ENCODE measurements around the gene TRAPPC1. TPM values are rescaled to one million over a fixed set of nuclear protein-coding genes. Genes with fewer than 3 reads are reported as not detected.
A peak's percentile ranks its signal among the peaks of the same experiment; 100 is the strongest.

Gene TRAPPC1
- total and polyA plus RNA-seq, 3 donors from 2014 or later, result 76.1 to 115 (median 96.1) TPM

DNA sequence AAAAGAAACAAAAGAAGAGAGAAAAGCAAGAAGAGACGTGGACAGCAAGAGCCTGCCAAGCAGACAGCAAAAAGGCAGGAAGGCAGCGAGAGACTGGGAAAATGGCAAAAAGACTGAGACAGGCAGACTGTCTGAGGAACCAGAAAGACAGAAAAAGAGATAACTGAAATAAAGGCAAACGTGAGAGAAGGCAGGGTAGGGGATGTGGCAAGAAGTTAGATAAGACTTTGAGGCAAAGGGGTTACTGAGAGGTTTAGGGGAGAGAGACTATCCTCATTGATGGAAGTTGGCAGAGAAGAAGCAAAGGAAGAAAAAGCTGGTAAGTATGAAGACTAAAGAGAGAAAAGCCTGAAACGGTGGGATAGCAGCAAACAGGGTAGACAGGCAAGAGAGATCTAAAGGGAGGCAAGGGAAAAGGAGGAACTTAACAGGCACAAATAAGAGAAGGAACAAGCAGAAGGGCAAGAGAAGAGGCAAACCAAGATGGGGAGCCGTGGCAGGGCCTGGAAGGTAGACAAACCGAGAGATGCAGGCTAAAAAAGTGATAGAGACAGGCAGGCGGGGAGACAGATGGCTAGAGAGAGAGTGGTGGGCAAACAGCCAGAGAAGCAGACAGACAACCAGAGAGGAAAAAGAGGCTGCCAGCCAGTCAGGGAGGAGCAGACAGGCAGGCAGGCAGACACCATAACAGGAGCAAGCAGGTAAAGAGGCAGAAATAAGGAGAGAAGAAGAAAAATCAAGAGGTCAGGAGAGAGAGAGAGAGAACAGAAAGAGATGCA, 50.3 kb downstream of the TRAPPC1 start:
- intact Hi-C loops (cut with DNase I; ENCODE audit: low total_unique reads), result no loop called here
- H3K4me3 ChIP-seq, result no peak overlapping the region
- peak; percentile 49 for DNase-seq
- H3K4me1 ChIP-seq, result peaks cover 17% of the 10 kb centered on the region
- WGBS, 2 donors, result 43 to 48% methylated on average over 7 of the region's 7 CpGs
- H3K27me3 ChIP-seq, result no peaks in the 10 kb centered on the region
- H3K27ac ChIP-seq, result peak overlapping the region in 1 of 2 donors; percentile 11
- no peak for TF ChIP-seq POLR2A (IDR thresholded peaks at IDR 0.05)
- TF ChIP-seq, protein P1, sequence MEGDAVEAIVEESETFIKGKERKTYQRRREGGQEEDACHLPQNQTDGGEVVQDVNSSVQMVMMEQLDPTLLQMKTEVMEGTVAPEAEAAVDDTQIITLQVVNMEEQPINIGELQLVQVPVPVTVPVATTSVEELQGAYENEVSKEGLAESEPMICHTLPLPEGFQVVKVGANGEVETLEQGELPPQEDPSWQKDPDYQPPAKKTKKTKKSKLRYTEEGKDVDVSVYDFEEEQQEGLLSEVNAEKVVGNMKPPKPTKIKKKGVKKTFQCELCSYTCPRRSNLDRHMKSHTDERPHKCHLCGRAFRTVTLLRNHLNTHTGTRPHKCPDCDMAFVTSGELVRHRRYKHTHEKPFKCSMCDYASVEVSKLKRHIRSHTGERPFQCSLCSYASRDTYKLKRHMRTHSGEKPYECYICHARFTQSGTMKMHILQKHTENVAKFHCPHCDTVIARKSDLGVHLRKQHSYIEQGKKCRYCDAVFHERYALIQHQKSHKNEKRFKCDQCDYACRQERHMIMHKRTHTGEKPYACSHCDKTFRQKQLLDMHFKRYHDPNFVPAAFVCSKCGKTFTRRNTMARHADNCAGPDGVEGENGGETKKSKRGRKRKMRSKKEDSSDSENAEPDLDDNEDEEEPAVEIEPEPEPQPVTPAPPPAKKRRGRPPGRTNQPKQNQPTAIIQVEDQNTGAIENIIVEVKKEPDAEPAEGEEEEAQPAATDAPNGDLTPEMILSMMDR (IDR thresholded peaks at IDR 0.05), result no peak
- H3K9me3 ChIP-seq, result no peaks in the 10 kb centered on the region
- no peaks in the 10 kb centered on the region for H3K36me3 ChIP-seq (ENCODE audit: low read depth, missing control alignments)

Small RNA genes within 50 kb of the gene (small RNA-seq; reads per million reads assigned to genes)
- 28.0 to 45.2 reads per million in 2 donors for gene SCARNA21

Other genes with a start within 250 kb of the TRAPPC1 start
- gene TP53, start 244.5 kb downstream of the TRAPPC1 start, total RNA-seq, result 10 to 100 TPM; 45.0 to 47.1 TPM
- gene TP53, start 244.5 kb downstream of the TRAPPC1 start, polyA plus RNA-seq (ENCODE audit: insufficient read depth, low read depth, low replicate concordance), result 32.1 TPM
- gene WRAP53, start 243.5 kb downstream of the TRAPPC1 start, total RNA-seq, result 10 to 100 TPM; 10.5 to 11.3 TPM
- 12.0 TPM for gene WRAP53, start 243.5 kb downstream of the TRAPPC1 start, polyA plus RNA-seq (ENCODE audit: insufficient read depth, low read depth, low replicate concordance)
- gene EFNB3, start 226.7 kb downstream of the TRAPPC1 start, total RNA-seq, result 1 to 10 TPM in 1 of 2 donors, under 1 TPM in 1; 0.93 to 2.0 TPM
- gene EFNB3, start 226.7 kb downstream of the TRAPPC1 start, polyA plus RNA-seq (ENCODE audit: insufficient read depth, low read depth, low replicate concordance), result 3.5 TPM
- gene DNAH2, start 214.2 kb downstream of the TRAPPC1 start, total RNA-seq, result 10 to 100 TPM; 11.7 to 22.7 TPM
- gene DNAH2, start 214.2 kb downstream of the TRAPPC1 start, polyA plus RNA-seq (ENCODE audit: insufficient read depth, low read depth, low replicate concordance), result 24.9 TPM
- gene KDM6B, start 97.7 kb downstream of the TRAPPC1 start, total RNA-seq, result 10 to 100 TPM; 38.0 to 41.8 TPM
- gene KDM6B, start 97.7 kb downstream of the TRAPPC1 start, polyA plus RNA-seq (ENCODE audit: insufficient read depth, low read depth, low replicate concordance), result 27.8 TPM
- gene TMEM88, start 76.9 kb downstream of the TRAPPC1 start, total RNA-seq, result 1 to 10 TPM; 4.6 to 7.4 TPM
- 6.8 TPM for gene TMEM88, start 76.9 kb downstream of the TRAPPC1 start, polyA plus RNA-seq (ENCODE audit: insufficient read depth, low read depth, low replicate concordance)
- gene NAA38, start 74.4 kb downstream of the TRAPPC1 start, total RNA-seq, result 10 to 100 TPM; 72.3 to 83.1 TPM
- 102 TPM for gene NAA38, start 74.4 kb downstream of the TRAPPC1 start, polyA plus RNA-seq (ENCODE audit: insufficient read depth, low read depth, low replicate concordance)
- gene CYB5D1, start 73.9 kb downstream of the TRAPPC1 start, total RNA-seq, result 10 to 100 TPM in 1 of 2 donors, 1 to 10 TPM in 1; 9.9 to 10.1 TPM
- gene CYB5D1, start 73.9 kb downstream of the TRAPPC1 start, polyA plus RNA-seq (ENCODE audit: insufficient read depth, low read depth, low replicate concordance), result 12.8 TPM
- gene CHD3, start 43.2 kb downstream of the TRAPPC1 start, total RNA-seq, result 100 to 1,000 TPM; 111 to 123 TPM
- gene CHD3, start 43.2 kb downstream of the TRAPPC1 start, polyA plus RNA-seq (ENCODE audit: insufficient read depth, low read depth, low replicate concordance), result 62.3 TPM
- gene RNF227, start 15.7 kb downstream of the TRAPPC1 start, total RNA-seq, result 10 to 100 TPM; 16.2 to 27.9 TPM
- gene RNF227, start 15.7 kb downstream of the TRAPPC1 start, polyA plus RNA-seq (ENCODE audit: insufficient read depth, low read depth, low replicate concordance), result 6.5 TPM
- 1 to 10 TPM; 4.3 to 5.2 TPM for gene KCNAB3, start 2.1 kb downstream of the TRAPPC1 start, total RNA-seq
- 3.3 TPM for gene KCNAB3, start 2.1 kb downstream of the TRAPPC1 start, polyA plus RNA-seq (ENCODE audit: insufficient read depth, low read depth, low replicate concordance)
- 100 to 1,000 TPM in 1 of 2 donors, 10 to 100 TPM in 1; 79.2 to 111 TPM for gene CNTROB, start 260 bp upstream of the TRAPPC1 start, total RNA-seq
- 153 TPM for gene CNTROB, start 260 bp upstream of the TRAPPC1 start, polyA plus RNA-seq (ENCODE audit: insufficient read depth, low read depth, low replicate concordance)
- 1 to 10 TPM; 1.3 to 1.7 TPM for gene GUCY2D, start 70.7 kb upstream of the TRAPPC1 start, total RNA-seq
- 2.4 TPM for gene GUCY2D, start 70.7 kb upstream of the TRAPPC1 start, polyA plus RNA-seq (ENCODE audit: insufficient read depth, low read depth, low replicate concordance)
- 1 to 10 TPM in 1 of 2 donors, under 1 TPM in 1; 0.79 to 2.2 TPM for gene ALOX15B, start 107.1 kb upstream of the TRAPPC1 start, total RNA-seq
- 1.8 TPM for gene ALOX15B, start 107.1 kb upstream of the TRAPPC1 start, polyA plus RNA-seq (ENCODE audit: insufficient read depth, low read depth, low replicate concordance)
- under 1 TPM; 0.87 to 0.99 TPM for gene ALOX12B, start 155.8 kb upstream of the TRAPPC1 start, total RNA-seq
- 1.1 TPM for gene ALOX12B, start 155.8 kb upstream of the TRAPPC1 start, polyA plus RNA-seq (ENCODE audit: insufficient read depth, low read depth, low replicate concordance)
- gene ALOXE3, start 186.6 kb upstream of the TRAPPC1 start, total RNA-seq, result 1 to 10 TPM; 2.2 to 4.3 TPM
- gene ALOXE3, start 186.6 kb upstream of the TRAPPC1 start, polyA plus RNA-seq (ENCODE audit: insufficient read depth, low read depth, low replicate concordance), result 2.7 TPM
- under 1 TPM in 1 of 2 donors, not detected in 1; 0.31 TPM for gene HES7, start 192.2 kb upstream of the TRAPPC1 start, total RNA-seq
- 0.25 TPM for gene HES7, start 192.2 kb upstream of the TRAPPC1 start, polyA plus RNA-seq (ENCODE audit: insufficient read depth, low read depth, low replicate concordance)
- 100 to 1,000 TPM in 1 of 2 donors, 10 to 100 TPM in 1; 96.0 to 119 TPM for gene PER1, start 220.5 kb upstream of the TRAPPC1 start, total RNA-seq
- gene PER1, start 220.5 kb upstream of the TRAPPC1 start, polyA plus RNA-seq (ENCODE audit: insufficient read depth, low read depth, low replicate concordance), result 55.1 TPM
- gene VAMP2, start 231.0 kb upstream of the TRAPPC1 start, total RNA-seq, result 10 to 100 TPM; 66.3 to 76.5 TPM
- gene VAMP2, start 231.0 kb upstream of the TRAPPC1 start, polyA plus RNA-seq (ENCODE audit: insufficient read depth, low read depth, low replicate concordance), result 116 TPM
- gene TMEM107, start 244.4 kb upstream of the TRAPPC1 start, total RNA-seq, result 10 to 100 TPM; 17.2 to 23.2 TPM
- 31.8 TPM for gene TMEM107, start 244.4 kb upstream of the TRAPPC1 start, polyA plus RNA-seq (ENCODE audit: insufficient read depth, low read depth, low replicate concordance)